GM12892 (cell line): ENCODE measurements around the gene ZNF280C.
"Not testable (repeated sequence)": the region's sequence is repeated elsewhere in the genome, so short reads cannot be mapped to it uniquely, and the experiment has no call there.

Experiments
- POLR2A ChIP-seq: IDR thresholded peaks from 2 replicates; pipeline ENCODE4 v1.6.1; 2011; ENCODE audit warnings: low read depth, low read length, control low read depth
- POLR2AphosphoS5 ChIP-seq: IDR thresholded peaks from 2 replicates; pipeline ENCODE4 v1.6.1; 2011; ENCODE audit warnings: low read depth, low read length, control low read depth
- TAF1 ChIP-seq: IDR thresholded peaks from 2 replicates; pipeline ENCODE4 v1.6.1; 2011; ENCODE audit warnings: low read depth, mild to moderate bottlenecking, control low read depth, low read length, borderline replicate concordance

- not testable (repeated sequence) for TF ChIP-seq POLR2AphosphoS5, POLR2A, TAF1
Measured at GRCh38 chrX:130269391-130269790, 692 bp upstream of the ZNF280C start.
